SU-DHL-6 (cell line): Measurements from ENCODE around the gene DELE1.
A peak's percentile ranks its signal among the peaks of the same experiment; 100 is the strongest.

Experiments
- H2AFZ ChIP-seq: fragments of 200-600 bp; sonication (generic); 2 replicates; pipeline ENCODE4 v1.6.1; 2014; ENCODE audit warnings: low read depth, mild to moderate bottlenecking, moderate library complexity, mixed read lengths, antibody characterized with exemption, low read length; ENCODE audit not compliant: severe bottlenecking
- H3F3A ChIP-seq: fragments of 200-600 bp; shearing (Covaris generic); 2 replicates; pipeline ENCODE4 v1.6.0; 2016; ENCODE audit warnings: antibody characterized with exemption, mild to moderate bottlenecking; ENCODE audit not compliant: insufficient read depth
- H3K27ac ChIP-seq: fragments of 200-600 bp; sonication (generic); 2 replicates; pipeline ENCODE4 v1.5.1; 2016; ENCODE audit warnings: low read depth, mild to moderate bottlenecking, low read length, moderate library complexity, mixed read lengths
- H3K27me3 ChIP-seq: fragments of 200-600 bp; sonication (generic), shearing (Covaris generic); 2 replicates; pipeline ENCODE4 v1.6.0; 2014; ENCODE audit warnings: mild to moderate bottlenecking, low read length
- H3K36me3 ChIP-seq: fragments of 200-600 bp; sonication (generic); 2 replicates; pipeline ENCODE4 v1.6.1; 2014; ENCODE audit warnings: mild to moderate bottlenecking, low read length, mixed read lengths
- H3K4me2 ChIP-seq: fragments of 300-600, 200-600 bp; shearing (Covaris generic), sonication (generic); 2 replicates; pipeline ENCODE4 v1.6.0; 2014; ENCODE audit warnings: low read length, low read depth, mild to moderate bottlenecking; ENCODE audit not compliant: poor library complexity, severe bottlenecking
- H3K4me3 ChIP-seq: fragments of 200-600 bp; sonication (generic); 2 replicates; pipeline ENCODE4 v1.5.1; 2014; ENCODE audit warnings: antibody characterized with exemption, low read length, mild to moderate bottlenecking, mixed read lengths; ENCODE audit not compliant: insufficient read depth, poor library complexity, severe bottlenecking
- H3K79me2 ChIP-seq: fragments of 200-600 bp; sonication (generic); 2 replicates; pipeline ENCODE4 v1.6.1; 2014; ENCODE audit warnings: mild to moderate bottlenecking, low read length, moderate library complexity; ENCODE audit not compliant: insufficient read depth
- H3K9ac ChIP-seq: fragments of 200-600 bp; sonication (generic); 2 replicates; pipeline ENCODE4 v1.7.0; 2014; ENCODE audit warnings: mild to moderate bottlenecking, low read length
- H3K9me2 ChIP-seq: fragments of 200-600 bp; sonication (generic); replicated peaks from 2 replicates; pipeline ENCODE4 v1.6.1; 2014; ENCODE audit warnings: low read length; ENCODE audit not compliant: insufficient read depth
- H3K9me3 ChIP-seq: fragments of 200-600 bp; sonication (generic); 2 replicates; pipeline ENCODE4 v1.6.1; 2014; ENCODE audit warnings: low read length, mixed read lengths; ENCODE audit not compliant: insufficient read depth
- H4K20me1 ChIP-seq: fragments of 200-600 bp; sonication (generic); 2 replicates; pipeline ENCODE4 v1.6.1; 2014; ENCODE audit warnings: low read depth, mild to moderate bottlenecking, antibody characterized with exemption, low read length, moderate library complexity, mixed read lengths
- CTCF ChIP-seq: fragments of 200-600 bp; sonication (generic); IDR thresholded peaks from one replicate; pipeline ENCODE4 v1.5.1; 2017; ENCODE audit warnings: antibody characterized with exemption, mild to moderate bottlenecking, low read length, moderate library complexity; ENCODE audit not compliant: insufficient read depth, poor library complexity, severe bottlenecking
- EZH2phosphoT487 ChIP-seq: fragments of 200-600 bp; sonication (generic), shearing (Covaris generic); conservative IDR thresholded peaks from 2 replicates; pipeline ENCODE4 v1.6.1; 2018; ENCODE audit warnings: mild to moderate bottlenecking, antibody characterized with exemption, low read length, moderate library complexity, mixed read lengths

Gene DELE1

GRCh38 chr5:141909212-141909611, 14.5 kb upstream of the DELE1 start:
- no peaks in the 10 kb centered on the region for H3K36me3 ChIP-seq
- H3K79me2 ChIP-seq, result no peaks in the 10 kb centered on the region

GRCh38 chr5:141910271-141910673, 13.4 kb upstream of the DELE1 start:
- Histone ChIP-seq H3K4me3 (no peak overlapping the region), H3K27me3 (no peaks in the 10 kb centered on the region), H4K20me1 (no peaks in the 10 kb centered on the region), H3K4me2 (no peak overlapping the region), H3K79me2 (no peaks in the 10 kb centered on the region), H3K9me2 (no peaks in the 10 kb centered on the region), H3K36me3 (no peaks in the 10 kb centered on the region), H2AFZ (no peak overlapping the region), H3F3A (no peaks in the 10 kb centered on the region), H3K9ac (no peak overlapping the region), H3K9me3 (peaks cover 7% of the 10 kb centered on the region; the same call in 1 of the 2 replicates), H3K27ac (no peak overlapping the region)
- TF ChIP-seq CTCF, result no peak

More at GRCh38 chr5:141909212-141909611, 14.5 kb upstream of the DELE1 start:
- H3K4me3 ChIP-seq, result no peak overlapping the region
- H3K4me2 ChIP-seq, result no peak overlapping the region
- no peaks in the 10 kb centered on the region for H3K9me2 ChIP-seq
- peaks cover 7% of the 10 kb centered on the region; the same call in 1 of the 2 replicates for H3K9me3 ChIP-seq
- no peaks in the 10 kb centered on the region for H3K27me3 ChIP-seq
- no peak overlapping the region for H2AFZ ChIP-seq
- H3K27ac ChIP-seq, result no peak overlapping the region
- TF ChIP-seq EZH2phosphoT487 (no peak), CTCF (no peak)
- H4K20me1 ChIP-seq, result no peaks in the 10 kb centered on the region
- H3F3A ChIP-seq, result no peaks in the 10 kb centered on the region
- H3K9ac ChIP-seq, result no peak overlapping the region

- H3K36me3 ChIP-seq, result no peaks in the 10 kb centered on the region
- H3K9ac ChIP-seq, result no peak overlapping the region
- no peak for TF ChIP-seq CTCF
- TF ChIP-seq EZH2phosphoT487, result no peak
- H4K20me1 ChIP-seq, result no peaks in the 10 kb centered on the region
- no peaks in the 10 kb centered on the region for H3F3A ChIP-seq
- peak overlapping the region; percentile 9 for H3K4me2 ChIP-seq
- no peak overlapping the region for H3K27ac ChIP-seq
- H3K79me2 ChIP-seq, result no peaks in the 10 kb centered on the region
- H3K4me3 ChIP-seq, result no peak overlapping the region
- no peaks in the 10 kb centered on the region for H3K27me3 ChIP-seq
- H3K9me2 ChIP-seq, result no peaks in the 10 kb centered on the region
- no peaks in the 10 kb centered on the region for H3K9me3 ChIP-seq
- peak overlapping the region; percentile 54 for H2AFZ ChIP-seq
Measured at GRCh38 chr5:141913560-141914198, 10.0 kb upstream of the DELE1 start.
